NCI-H345 treated with DMSO at 0.1 percent for 48 hours (cell line): ENCODE measurements around the gene NKAIN4.

Source experiments
- DNase-seq: peaks from one replicate; lab custom pipeline; 2025; ENCODE audit not compliant: unreplicated experiment; lab: John Stamatoyannopoulos, UW

Gene NKAIN4

DNA sequence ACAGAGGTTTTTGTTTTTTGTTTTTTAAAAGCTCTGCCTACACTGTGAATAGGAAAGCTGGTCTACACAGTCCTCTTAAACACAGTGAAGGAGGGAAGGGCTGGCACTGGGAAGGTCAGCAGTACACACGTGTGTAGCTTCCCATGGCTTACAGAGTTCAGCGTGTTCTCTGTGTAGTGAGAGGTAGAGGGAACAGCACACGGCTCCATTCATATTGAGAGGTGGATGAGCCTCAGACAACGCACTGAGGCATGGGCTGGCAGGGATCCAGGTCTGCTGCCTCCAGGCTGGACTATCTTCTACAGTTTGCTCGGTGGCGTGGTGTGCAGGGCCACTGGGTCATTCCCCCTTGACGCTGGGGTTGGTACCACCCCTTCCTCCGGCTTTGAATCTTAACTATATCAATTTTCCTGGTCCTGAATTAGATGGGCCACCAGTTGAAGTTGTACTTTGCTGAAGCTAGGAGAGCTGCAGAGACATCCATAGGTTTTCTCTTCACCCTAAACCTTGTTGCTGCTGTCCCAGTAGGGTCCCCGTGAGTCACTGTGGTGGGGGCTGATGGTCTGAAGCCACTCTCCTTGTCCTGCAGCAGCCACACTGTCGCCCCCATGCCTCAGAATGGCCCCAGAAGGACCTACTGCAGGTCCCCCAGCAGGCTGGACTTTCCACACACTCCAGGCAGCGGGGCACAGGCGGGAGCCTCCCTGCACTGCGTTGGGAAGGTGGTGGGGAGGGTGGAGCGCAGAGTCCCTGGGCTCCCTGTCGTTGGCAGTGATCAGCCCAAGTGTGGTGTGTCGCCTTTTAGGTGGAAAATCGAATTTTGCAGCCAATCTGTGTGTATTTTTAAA lies 20.3 kb upstream of the NKAIN4 start:
- DNase-seq = no peak

DNA sequence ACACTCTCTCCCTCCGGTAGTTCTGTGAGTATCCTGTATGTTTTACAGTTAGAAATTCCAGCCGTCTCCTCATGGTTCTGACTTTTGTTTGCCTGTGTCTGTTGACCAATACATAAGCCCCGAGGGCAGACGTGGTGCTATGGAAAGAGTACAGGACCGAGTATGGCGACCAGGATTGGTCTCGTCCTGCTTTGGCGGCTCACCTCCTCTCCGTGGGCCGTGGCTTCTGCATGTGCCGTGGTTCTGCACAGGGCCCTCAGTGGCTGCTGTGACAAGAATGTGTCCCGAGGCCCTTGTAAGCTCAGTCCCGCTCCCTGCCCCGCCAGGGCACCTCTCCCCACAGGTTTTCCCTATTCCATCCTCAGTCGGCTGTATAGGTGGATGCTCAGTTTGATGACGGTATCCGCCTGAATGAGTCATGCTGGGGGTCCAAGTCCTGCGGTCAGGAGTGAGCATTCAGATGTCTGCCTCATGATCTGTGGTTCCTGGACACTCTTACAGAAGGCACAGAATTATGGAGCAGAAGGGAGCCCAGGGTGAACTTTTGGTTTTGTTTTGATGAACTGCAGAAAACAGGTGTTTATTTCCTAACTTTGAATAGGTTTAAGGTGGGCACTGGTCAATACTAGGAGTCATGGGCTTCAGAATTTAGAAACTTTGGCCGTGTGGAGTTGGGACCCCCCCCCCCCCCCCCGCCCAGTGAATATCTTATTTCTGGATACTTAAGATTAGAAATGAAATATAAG lies 19.5 kb upstream of the NKAIN4 start:
- no peak for DNase-seq

DNA sequence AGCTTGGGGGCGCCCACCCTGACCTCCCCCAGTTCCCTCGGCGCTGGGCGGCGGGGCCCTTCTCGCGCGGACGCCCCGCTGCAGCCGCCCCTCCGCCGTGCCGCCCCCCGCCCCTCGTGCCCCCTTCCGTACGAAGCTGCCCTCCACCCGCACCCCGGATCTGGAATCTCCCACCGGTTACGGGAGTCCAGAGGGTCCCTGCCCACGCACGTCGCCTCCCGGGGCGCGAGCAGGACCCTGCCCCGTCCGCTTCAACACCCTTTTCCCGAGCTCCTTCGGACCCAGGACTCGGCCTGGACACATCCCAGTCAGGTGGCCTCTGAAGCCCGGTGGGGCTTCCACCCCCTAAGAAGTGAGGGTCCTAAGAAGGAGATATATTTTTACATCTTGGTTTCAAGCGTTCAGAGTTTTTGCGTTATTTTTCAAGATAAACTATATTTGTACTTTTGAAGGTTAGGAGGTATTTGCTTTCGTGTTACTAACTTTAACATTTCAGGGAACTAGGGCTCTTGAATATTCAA lies 18.9 kb upstream of the NKAIN4 start:
- no peak for DNase-seq

DNA sequence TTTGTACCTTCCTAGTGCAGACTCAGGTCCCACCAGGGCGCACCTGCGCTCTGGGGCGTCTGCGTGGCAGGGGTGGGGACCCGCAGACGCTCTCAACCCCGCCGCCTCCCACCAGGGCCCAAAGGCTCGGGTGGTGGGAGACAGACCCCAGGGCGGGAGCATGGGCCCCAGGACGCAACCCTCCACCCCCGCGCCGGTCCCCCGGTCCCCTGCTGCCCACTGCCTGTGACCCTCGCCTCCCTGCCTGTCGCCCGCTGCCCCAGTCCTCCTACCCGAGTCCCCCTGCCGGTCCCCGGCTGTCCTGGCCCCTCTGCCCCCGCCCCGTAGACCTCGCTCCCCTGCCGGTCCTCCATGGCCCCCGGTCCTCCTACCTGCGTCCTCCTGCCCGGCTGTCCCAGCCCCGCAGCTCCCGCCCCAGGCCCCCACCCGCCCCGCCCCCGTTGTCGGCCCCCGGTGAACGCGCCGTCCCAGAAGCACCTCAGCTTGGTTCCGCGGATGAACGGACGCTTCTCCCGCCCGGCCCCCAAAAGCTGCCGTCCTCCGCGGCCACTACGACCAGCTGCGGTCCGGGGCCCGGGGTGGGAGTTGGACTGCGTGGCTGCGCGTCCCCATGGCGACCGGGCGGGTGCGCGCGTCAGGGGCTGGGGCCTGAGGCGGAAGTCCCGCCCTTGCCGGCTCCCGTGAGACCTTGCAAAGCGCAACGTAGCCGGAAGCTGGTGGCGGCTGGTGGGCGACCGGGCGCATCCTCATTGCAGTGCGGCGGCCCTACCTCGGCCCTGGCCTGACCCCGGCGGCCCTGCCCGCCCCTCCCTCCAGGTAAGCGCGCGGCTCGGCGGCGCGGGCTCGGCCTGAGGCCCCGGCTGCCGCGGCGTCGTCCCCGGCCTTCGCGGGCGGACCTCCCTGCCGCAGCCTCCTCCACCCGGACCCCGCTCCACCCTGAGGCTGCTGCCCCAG lies 18.1 kb upstream of the NKAIN4 start, which contains the start of gene ARFGAP1:
Gene ARFGAP1 (plus strand): TSS at position 709 of the 954 bp plus-strand sequence. CDS start 2,768 bp downstream, outside the sequence.
- peak; percentile 91 for DNase-seq

DNA sequence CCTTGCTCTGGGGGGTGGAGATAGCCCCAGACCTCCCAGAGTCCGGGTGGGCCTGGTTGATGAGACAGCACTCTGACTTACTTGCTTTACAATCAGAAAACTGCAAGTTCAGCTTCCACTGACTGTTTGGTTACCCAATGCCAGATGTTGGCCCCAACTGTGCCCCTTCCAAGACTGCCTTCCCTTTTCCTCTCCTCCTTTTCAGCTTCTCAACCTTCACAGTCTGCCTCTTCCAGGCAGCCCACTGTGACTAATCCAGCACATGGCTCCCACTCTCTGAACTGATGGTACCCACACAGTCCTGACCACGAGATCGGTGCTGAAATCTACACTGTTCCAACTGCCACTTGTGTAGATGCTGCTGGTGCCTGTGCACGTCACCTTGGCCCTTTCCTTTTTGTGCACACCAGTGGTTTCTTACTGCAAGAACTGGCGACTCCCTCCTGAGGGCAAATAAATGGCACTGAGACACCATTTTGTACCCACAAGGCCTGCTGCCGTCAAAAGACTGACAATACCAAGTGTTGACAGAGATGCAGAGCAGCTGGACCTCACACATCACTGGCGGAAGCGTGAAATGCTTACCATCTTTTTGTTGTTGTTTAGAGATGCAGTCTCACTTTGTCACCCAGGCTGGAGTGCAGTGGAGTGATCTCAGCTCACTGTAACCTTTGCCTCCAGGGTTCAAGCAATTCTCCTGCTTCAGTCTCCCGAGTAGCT lies 16.5 kb upstream of the NKAIN4 start:
- no peak for DNase-seq

DNA sequence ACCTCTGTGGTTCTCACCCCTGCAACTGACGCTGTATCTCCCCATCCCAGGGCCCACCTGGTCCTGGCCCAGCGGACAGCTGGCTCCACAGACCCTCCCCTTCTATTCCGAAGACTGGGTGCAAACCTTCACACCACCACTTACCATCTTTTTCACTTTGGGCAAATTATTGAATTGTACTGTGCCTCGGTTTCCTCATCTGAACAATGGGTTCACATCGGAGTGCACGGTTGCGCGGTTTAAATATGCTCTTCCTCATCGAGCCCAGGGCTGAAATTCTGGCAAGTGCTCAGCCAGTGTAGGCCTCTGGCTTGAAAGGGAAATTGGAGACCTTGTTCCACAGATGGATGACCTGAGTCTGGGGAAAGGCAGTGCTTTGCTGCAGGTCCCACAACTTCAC lies 15.5 kb upstream of the NKAIN4 start:
- DNase-seq = no peak

DNA sequence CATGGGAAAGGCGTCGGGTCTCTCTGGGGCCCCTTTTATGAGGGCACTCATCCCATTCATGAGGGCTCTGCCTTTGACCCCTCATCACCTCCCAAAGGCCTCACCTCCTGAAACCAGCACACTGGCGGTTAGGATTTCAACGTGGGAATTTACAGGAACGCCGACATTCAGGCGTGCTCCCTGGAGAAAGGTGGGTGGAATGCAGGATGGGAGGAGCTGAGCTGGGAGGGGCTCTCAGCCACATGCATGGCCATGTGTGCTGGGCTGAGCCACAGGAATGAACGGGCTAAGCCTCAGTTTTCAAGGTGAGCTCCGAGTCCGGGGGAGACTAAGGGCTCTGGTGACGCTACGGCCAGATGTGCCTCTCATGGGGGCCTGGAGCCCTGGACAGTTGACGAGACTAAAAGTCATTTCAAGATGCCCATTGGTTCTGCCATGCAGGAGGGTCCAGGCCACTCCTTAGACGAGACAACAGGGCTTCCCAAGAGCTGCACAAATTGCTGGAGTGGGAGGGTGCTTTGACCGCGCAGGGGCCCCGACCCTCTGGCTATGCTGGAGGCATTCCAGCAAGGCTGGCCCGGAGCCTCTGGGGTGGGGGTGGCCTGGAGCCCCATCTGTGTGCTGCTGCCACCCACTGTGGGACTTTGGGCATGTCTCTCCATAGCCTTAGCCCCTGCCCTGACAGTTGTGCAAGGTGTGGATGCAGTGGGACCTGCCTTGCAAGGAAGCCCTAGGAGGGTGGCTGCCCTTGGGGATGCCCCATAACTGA lies 14.6 kb upstream of the NKAIN4 start:
- DNase-seq = no peak

DNA sequence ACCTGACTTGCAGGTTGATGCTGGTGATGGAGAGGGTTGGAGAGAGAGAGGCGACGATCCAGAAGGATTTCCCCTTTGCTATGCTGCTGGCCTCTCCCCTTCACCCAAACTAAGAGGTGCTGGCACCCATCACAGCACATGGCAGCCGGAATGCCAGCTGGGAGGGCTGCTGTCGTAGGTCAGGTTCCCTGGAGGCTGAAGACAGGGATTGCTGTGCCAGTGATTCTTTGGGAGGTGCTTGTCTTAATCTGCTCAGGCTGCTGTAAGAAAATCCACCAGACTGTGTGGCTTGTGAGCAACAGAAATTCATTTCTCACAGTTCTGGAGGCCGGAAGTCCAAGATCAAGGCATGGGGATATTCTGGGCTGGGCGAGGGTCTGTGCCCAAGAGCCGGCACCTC lies 14.0 kb upstream of the NKAIN4 start:
- DNase-seq = no peak

DNA sequence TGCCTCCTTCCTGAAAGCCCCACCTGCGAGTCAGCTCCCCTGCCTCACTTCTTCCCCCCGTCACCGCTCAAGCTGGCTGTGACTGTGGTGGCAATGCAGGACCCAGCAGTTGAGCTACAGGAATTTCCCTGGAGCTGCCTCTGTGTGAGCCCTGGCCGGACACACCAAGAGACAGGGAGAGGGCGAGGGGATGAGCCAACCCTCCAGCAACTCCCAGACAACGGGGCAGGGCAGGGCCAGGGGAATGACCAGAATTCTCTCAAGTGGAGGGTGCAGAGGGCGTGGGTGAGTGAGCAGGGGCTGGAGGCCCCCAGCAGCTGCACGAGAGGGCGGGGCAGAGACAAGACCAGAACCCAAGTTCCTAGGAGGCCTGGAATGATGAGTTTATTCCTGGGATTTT lies 13.4 kb upstream of the NKAIN4 start:
- DNase-seq = no peak

DNA sequence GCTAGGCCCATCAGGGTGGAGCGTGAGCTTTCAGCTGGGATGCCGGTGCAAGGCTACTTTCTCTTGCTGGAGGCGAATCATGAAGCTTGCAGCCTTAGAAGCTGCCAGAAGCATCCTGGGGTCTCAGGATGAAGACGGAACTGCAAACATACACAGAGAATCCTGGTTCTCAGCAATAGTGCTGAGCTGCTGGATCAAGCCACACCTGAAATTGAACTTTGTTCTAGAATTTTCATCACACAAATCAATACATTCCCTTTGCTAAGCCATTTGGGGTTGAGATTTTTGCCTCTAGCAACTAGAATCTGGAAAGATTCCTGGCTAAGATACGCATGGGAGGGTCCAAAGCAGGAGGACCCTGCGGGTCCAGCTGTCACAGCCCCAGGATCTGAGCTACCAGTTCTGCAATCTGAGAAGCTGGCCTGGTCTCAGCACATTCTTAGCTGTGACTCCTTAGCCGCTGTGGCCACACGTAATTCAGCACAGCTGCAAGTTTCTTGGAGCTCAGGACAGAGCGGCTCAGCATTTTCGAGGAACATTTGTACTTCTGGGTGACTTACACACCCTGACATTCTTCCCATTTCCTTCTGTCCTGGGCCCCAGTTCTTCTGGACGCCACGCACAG lies 11.7 kb upstream of the NKAIN4 start:
- no peak for DNase-seq

DNA sequence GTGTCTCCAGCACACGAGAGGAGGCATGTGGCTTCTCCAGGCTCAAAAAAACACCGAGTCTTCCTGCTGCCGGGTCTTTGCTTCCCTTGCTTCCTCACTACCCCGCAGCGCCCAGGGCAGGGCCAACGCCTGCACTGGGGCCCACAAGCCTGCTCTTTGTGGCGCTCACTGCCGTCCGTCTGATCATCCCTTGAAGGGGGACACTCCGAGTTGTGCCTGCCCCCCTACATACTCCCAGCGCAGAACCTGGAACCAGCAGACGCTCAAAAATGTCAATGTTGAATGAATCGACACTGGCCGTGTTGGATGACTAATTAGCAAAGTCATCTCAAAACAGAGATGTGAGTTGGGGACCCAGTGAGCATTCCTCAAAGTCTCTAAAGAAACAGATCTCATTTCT lies 10.3 kb upstream of the NKAIN4 start:
- DNase-seq = no peak

DNA sequence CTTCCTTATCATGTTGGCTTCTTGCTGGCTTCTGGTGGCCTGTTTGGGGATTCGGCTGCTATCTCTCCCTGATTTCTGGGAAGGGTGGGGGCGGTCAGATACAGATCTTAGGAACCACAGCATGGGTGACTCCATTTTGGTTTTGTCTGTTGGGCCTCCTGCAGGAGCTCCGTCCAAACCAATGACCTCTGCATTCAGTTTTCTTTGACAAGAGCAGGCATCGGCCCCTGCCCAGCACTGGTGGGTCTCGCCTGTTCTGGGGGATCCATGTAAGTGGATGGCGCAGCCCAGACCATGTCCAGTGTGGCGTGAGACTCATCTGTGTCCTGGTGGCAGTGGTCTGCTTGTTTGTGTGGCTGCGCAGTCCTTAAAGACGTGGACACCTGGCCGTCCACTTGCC lies 9.7 kb upstream of the NKAIN4 start:
- DNase-seq = no peak

DNA sequence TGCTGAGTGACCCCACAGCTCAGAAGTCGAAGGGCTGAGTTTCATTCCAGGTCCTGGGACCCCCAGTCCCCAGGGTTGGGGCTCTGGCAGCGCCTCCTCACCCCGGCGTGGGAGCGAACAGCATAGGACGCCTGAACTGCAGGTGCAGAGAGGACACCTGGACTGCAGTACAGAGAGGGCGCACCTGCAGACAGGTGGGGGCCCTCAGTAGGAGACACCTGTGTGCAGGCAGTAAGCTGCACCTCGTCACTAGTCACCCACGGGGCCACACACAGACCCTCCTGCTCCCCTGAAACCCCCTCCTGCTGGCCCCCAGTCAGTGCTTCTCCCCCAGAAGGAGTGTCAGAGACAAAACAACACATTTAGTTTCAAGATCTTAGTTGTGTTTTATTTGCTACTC lies 8.6 kb upstream of the NKAIN4 start:
- no peak for DNase-seq

DNA sequence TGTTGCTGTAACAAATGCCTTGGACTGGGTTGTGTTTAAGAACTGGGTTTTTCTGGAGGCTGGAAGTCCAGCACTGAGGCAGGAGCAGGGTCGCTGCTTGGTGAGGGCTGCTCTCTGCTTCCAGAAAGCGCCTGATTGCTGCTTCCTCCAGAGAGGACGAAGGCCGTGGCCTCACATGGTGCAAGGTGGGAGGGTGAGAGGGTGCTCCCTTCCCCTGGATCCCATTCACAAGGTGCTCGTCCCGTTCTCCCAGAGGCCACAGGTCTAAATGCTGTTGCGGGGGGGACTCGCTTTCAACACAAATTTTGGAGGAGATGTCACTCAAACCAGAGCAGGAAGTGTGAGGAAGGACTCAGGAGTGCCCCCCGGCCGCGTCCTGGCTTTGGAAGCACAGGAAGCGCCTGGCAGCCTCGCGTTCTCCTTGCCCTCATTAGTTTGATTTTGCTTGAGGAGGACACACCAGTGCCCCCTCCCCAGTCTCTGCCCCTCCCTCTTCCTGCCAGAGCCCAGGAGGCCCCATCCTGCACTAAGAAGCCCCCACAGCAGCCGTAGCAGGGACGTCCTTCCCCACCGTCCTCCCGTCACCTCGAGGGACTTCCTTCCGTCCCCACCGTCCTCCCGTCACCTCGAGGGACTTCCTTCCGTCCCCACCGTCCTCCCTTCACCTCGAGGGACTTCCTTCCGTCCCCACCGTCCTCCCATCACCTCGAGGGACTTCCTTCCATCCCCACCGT lies 7.7 kb upstream of the NKAIN4 start:
- no peak for DNase-seq

DNA sequence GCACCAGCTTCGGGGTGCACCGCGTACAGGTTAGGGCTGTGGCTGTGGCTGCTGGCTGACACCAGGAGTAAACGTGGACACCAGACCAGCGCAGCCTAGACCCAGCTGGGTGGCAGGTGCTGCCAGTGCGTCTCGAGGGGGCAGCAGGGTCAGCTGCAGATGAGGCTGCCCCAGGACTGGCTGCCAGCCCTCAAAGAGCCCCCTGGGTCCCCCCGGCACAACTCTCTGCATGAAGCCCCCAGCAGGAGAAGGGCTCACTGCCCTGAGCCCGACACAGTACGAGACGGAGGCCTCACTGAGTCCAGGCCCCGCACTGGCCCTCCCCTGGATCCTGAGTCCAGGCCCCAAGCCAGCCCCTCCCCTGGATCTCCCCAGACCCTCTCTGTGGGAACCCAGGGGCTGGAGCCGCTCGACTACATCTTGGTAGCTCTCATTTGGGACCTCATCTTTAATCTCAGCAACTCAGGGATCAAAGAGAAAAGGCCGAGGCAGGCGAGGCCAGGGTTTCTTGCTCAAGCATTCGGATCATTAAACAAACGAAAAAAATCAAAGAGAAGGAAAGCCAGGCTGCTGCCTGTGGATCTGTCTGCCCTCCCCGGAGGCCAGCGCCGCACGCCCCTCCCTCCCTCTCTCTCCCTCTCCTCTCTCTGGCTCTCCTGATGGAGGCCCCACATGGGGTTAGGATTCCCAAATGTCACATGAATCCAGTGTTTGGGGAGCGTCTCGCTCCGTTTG lies 7.0 kb upstream of the NKAIN4 start:
- DNase-seq = no peak

DNA sequence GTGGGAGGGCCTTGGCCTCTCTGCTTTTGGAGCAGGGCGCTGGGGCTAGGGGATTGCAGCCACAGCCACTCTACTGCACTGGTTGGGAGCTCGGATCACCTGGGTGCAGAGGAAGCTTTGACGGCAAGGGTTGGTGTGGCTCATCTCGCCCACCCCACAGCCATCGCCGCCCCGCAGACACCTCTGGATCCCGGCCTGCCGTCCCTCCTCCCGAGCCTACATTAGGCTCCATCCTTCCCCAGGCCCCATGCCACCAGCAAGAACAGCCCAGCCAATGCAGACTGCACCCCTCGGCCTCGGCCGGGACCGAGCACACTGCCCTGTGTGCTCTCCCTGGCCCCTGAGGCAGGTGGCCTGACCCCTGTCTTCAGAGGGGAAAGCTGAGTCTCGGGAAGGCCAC lies 6.3 kb upstream of the NKAIN4 start:
- no peak for DNase-seq

DNA sequence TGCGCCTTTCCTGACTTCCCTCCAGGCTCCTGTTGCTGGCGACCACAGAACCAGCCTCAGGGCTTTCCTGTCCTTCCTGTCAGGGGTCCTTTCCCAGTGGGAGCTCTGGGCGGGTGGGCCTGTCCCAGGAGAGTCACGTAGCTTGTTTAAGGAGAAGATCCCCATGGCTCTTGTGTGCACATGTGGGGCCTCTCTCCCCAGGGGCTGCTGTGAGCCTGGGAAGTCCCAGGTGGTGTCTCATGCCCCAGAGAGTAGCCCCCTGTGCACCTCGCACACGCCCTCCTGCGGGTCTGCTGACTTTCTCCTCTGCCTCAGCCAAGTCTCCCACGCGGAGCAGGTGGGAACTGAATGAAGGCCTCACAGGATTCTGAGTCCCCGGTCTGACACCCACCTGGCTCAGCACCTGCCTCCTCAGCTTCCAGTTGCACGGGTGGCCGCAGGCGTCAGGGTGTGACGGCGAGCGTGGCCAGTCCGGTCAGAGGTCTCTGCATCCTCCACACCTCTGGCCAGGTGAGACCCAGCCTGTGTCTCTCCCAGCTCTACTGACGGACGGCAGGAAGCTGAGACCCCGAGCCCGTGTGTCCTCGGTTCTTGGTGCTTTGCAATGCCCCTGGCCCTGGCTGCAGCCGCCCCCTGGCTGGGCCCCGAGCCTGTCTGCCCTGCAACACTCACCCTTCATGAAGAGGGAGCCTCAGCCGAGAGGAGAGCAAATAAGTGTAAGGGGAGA lies 5.6 kb upstream of the NKAIN4 start:
- DNase-seq = no peak
